Loucy (cell line): ENCODE results near the gene RPP25L.

Experiments used
- H2AFZ ChIP-seq: fragments of 200-600 bp; sonication (generic); 2 replicates; pipeline ENCODE4 v1.6.0; 2016; ENCODE audit warnings: antibody characterized with exemption, mild to moderate bottlenecking, low read length, moderate library complexity
- H3F3A ChIP-seq: fragments of 200-600 bp; 2 replicates; pipeline ENCODE4 v1.6.0; 2016; ENCODE audit warnings: antibody characterized with exemption, low read depth, mild to moderate bottlenecking
- H3K27me3 ChIP-seq: fragments of 200-600 bp; sonication (generic); 2 replicates; pipeline ENCODE4 v1.6.1; 2014; ENCODE audit warnings: low read length, mild to moderate bottlenecking; ENCODE audit not compliant: insufficient read depth, poor library complexity, severe bottlenecking
- H3K36me3 ChIP-seq: fragments of 200-600 bp; sonication (generic); 2 replicates; pipeline ENCODE4 v1.6.1; 2016; ENCODE audit warnings: low read length; ENCODE audit not compliant: insufficient read depth
- H3K4me1 ChIP-seq: fragments of 200-600 bp; sonication (generic); 2 replicates; pipeline ENCODE4 v1.5.1; 2014; ENCODE audit warnings: low read length, mild to moderate bottlenecking; ENCODE audit not compliant: insufficient read depth, poor library complexity, severe bottlenecking
- H3K4me2 ChIP-seq: fragments of 200-600 bp; sonication (generic); 2 replicates; pipeline ENCODE4 v1.6.0; 2014; ENCODE audit warnings: antibody characterized with exemption, low read length, low read depth, mild to moderate bottlenecking; ENCODE audit not compliant: poor library complexity, severe bottlenecking
- H3K4me3 ChIP-seq: fragments of 200-600 bp; sonication (generic); 2 replicates; pipeline ENCODE4 v1.5.1; 2014; ENCODE audit warnings: low read length, mild to moderate bottlenecking, mixed read lengths; ENCODE audit not compliant: poor library complexity, severe bottlenecking
- H3K79me2 ChIP-seq: fragments of 200-600 bp; sonication (generic); 2 replicates; pipeline ENCODE4 v1.6.1; 2014; ENCODE audit warnings: low read length; ENCODE audit not compliant: insufficient read depth
- H3K9ac ChIP-seq: fragments of 200-600 bp; sonication (generic); 2 replicates; pipeline ENCODE4 v1.6.0; 2014; ENCODE audit warnings: mild to moderate bottlenecking, low read depth, low read length, moderate library complexity; ENCODE audit not compliant: poor library complexity, severe bottlenecking
- H3K9me2 ChIP-seq: fragments of 200-600 bp; sonication (generic); replicated peaks from 2 replicates; pipeline ENCODE4 v1.6.1; 2016; ENCODE audit warnings: low read depth, low read length, mixed read lengths
- H3K9me3 ChIP-seq: fragments of 200-600 bp; sonication (generic); 2 replicates; pipeline ENCODE4 v1.6.1; 2014; ENCODE audit warnings: mild to moderate bottlenecking, antibody characterized with exemption, low read length, low read depth; ENCODE audit not compliant: insufficient read depth
- H4K20me1 ChIP-seq: fragments of 200-600 bp; sonication (generic); 2 replicates; pipeline ENCODE4 v1.6.0; 2014; ENCODE audit warnings: antibody characterized with exemption, low read length, mild to moderate bottlenecking; ENCODE audit not compliant: insufficient read depth, poor library complexity, severe bottlenecking
- EZH2phosphoT487 ChIP-seq: fragments of 200-600 bp; IDR thresholded peaks from 2 replicates; pipeline ENCODE4 v1.6.1; 2018; ENCODE audit warnings: antibody characterized with exemption, mild to moderate bottlenecking, moderate library complexity, borderline replicate concordance
- TF ChIP-seq, protein P1 (sequence below): fragments of 200-600 bp; sonication (generic); conservative IDR thresholded peaks from 2 replicates; pipeline ENCODE4 v1.5.1; 2014; ENCODE audit warnings: mild to moderate bottlenecking, antibody characterized with exemption, low read length

Gene RPP25L

DNA sequence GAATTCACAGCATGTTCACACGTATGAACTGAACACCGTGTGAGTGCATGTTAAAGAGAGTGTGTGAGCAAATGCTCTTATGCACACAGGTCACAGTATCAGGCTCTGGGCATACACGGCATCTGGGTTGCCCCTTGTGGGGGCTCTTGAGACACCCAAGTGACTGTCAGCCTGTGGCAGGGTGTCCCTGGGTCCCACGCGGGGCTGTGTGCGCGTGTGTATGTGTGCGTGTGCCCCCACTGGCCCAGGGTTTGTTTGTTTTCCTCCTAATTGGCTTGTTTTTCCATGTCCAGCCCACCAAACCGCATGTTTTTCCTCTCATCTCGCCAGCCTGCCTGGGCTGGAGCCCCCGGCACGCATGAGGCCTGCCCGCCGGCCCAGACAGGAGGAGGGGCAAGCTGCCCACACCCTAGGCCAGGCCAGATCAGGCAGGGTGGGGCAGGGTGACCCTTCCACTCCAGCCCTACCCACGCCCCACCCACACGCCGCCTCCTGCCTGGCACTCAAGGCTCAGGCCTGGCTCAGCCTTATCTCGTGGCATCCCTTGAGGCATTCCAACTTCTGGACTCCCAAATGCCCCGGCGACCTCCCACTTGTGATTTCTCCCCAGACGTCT lies 51.2 kb downstream of the RPP25L start:
- Histone ChIP-seq H3K79me2 (no peaks in the 10 kb centered on the region), H3K4me1 (no peaks in the 10 kb centered on the region), H3K4me3 (no peak overlapping the region), H3K36me3 (no peaks in the 10 kb centered on the region), H3K9ac (no peak overlapping the region), H3K9me3 (no peaks in the 10 kb centered on the region), H2AFZ (no peak overlapping the region), H3K27me3 (no peaks in the 10 kb centered on the region), H3K9me2 (no peaks in the 10 kb centered on the region), H3F3A (no peaks in the 10 kb centered on the region), H4K20me1 (no peaks in the 10 kb centered on the region), H3K4me2 (no peak overlapping the region)
- TF ChIP-seq EZH2phosphoT487 = no peak
- TF ChIP-seq, protein P1, sequence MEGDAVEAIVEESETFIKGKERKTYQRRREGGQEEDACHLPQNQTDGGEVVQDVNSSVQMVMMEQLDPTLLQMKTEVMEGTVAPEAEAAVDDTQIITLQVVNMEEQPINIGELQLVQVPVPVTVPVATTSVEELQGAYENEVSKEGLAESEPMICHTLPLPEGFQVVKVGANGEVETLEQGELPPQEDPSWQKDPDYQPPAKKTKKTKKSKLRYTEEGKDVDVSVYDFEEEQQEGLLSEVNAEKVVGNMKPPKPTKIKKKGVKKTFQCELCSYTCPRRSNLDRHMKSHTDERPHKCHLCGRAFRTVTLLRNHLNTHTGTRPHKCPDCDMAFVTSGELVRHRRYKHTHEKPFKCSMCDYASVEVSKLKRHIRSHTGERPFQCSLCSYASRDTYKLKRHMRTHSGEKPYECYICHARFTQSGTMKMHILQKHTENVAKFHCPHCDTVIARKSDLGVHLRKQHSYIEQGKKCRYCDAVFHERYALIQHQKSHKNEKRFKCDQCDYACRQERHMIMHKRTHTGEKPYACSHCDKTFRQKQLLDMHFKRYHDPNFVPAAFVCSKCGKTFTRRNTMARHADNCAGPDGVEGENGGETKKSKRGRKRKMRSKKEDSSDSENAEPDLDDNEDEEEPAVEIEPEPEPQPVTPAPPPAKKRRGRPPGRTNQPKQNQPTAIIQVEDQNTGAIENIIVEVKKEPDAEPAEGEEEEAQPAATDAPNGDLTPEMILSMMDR = no peak
